Measurements from ENCODE around the gene ZBTB18.
"Not testable (repeated sequence)": the region's sequence is repeated elsewhere in the genome, so short reads cannot be mapped to it uniquely, and the experiment has no call there.

ZBTB18 gene

DNA sequence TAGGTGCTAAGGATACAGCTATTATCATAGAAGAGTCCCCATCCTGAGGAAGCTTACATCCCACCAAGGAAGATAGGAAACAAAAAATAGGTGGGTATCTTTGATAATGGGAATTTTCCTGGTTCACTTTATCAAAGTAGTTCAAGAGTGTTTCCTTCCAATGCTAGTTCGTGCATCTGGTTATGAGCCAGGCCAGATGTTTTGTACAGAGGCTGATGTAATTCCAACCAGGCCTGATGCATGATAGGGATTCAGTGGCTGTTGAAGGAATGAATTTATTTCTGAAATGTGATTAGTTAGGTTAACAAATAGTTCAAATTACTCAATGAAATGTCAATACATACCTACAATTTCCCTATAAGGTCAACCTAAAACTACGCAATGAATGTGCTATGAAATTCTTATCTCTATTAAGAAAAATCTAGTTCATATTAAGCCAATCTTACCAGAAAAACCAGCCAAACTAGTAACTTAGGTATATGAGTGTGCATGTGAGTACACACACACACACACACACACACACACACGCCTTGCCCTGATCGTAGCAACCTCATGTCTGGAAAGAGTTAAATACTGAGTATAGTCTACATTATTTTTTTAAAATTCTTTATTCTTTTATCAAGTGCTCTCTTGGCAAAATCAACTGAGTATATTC is 9.5 kb upstream of the ZBTB18 start:
- no peak for DNase-seq (ENCODE audit: low spot score)

DNA sequence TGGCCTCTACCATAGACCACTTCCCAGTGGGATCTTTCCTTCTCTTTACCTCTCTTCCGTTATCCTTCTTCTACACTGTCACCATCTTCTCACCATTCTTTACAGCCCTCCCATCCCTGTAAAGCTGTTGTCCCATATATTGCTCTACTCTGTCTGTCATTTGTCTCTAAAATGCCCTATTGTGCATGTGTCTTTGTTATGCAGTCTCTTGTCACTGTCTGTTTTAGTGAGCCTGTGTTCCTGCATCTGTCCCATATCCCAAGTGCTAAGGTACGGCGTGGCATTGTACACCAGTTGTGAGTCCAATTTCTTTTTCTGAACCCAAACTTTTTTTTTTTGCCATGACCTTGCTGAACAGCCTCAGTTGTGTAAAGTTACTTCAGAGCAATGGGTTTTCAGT is 8.8 kb upstream of the ZBTB18 start:
- DNase-seq (ENCODE audit: low spot score) = no peak

DNA sequence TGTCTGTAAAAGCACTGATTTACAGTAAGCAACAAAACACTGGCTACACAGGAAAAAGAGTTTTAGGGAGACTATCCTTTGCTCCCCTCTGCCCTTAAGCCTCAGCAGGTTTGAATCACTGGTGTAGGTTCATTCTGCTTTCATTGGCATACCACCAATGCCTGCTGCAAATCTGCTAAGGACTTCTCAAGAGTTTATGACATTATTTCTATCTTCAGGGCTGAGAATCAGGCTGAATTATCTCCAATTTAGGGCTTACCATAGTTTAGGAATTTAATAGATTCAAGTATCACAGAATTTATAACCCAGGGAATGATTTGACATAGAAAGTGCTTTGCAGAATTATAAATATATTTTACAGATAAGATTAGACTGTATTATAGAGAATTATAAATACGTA is 6.7 kb upstream of the ZBTB18 start:
- no peak for DNase-seq (ENCODE audit: low spot score)

DNA sequence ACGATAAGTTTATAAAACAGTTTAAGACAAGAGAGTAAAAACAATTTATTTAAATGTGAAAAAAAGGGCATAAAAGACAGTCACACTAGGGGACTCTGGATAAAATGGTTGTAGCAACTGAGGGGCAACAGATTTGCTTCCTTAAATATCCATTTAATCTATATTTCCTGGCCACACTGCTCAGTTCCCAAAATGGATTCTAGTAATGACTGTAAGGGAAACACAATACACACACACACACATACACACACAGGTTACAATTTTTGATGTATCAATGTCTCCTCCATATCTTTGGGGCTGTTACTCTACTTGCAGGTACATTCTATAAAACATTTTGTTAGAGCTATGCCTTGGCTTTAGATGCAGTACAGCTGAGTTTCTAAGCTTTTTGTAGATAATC is 4.8 kb upstream of the ZBTB18 start:
- DNase-seq (ENCODE audit: low spot score) = not testable (repeated sequence)

DNA sequence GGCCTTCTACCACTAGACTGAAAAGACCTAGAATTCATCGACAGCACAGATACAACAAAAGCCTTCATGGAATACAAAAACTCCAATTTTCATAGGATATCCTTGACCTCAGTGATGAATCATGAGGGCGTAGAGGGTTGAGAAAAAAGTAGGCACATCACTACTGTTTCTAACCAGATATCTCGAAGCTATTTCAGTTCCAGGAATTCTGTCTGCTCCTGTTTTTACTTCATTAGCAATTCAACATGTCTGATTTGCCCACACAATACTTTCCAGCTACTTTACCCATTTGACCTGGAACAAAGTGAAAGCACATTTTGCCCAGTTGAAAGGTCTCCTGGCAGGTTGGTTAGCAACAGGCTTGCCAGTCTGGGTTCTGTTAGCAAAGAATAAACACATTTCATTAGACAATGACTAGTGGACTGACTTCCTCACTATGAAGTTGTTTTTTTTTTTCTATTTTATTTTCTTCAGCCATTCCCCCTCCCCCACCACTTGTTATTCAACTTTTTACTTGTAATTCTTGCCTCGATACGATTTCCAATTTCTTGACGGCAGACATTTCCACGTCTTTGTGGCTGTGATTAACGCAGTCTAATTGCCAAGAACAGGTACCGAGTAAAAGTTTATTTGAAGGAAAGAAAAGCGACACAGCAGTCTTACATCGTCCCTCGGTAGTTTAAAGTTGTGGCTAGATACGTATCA is 4.0 kb upstream of the ZBTB18 start:
- peak; percentile 31 for DNase-seq (ENCODE audit: low spot score)

DNA sequence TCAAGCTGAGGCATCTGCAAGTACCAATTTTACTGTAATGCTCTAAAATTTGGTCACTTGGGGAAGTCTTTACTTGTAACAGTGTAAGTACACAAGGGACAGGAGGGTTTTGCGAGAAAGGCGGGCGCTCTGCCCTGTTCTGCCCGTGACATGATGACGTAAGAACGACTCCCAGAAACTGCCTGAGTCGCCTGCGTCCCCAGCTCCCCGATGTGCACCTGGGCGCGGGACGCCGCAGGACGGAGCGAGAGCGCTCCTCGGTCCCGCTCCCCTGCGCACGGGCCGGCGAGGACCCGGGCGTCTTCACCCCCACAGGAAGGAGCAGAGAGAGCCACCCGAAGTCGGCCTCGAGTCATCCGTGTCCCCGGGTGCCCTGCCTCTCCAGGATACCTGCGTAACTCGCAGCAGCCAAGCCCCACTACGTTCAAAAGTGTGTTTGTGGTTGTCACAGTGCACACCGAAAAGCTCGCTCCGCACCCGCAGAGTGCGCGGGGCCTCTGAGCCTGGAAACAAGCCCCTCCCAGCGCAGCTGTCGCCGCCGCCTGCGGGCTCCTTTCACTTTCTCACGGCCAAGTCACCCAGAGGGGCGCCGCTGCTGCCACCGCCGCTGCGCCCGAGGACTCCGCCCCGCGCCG is 3.3 kb upstream of the ZBTB18 start:
- peak; percentile 71 for DNase-seq (ENCODE audit: low spot score)

DNA sequence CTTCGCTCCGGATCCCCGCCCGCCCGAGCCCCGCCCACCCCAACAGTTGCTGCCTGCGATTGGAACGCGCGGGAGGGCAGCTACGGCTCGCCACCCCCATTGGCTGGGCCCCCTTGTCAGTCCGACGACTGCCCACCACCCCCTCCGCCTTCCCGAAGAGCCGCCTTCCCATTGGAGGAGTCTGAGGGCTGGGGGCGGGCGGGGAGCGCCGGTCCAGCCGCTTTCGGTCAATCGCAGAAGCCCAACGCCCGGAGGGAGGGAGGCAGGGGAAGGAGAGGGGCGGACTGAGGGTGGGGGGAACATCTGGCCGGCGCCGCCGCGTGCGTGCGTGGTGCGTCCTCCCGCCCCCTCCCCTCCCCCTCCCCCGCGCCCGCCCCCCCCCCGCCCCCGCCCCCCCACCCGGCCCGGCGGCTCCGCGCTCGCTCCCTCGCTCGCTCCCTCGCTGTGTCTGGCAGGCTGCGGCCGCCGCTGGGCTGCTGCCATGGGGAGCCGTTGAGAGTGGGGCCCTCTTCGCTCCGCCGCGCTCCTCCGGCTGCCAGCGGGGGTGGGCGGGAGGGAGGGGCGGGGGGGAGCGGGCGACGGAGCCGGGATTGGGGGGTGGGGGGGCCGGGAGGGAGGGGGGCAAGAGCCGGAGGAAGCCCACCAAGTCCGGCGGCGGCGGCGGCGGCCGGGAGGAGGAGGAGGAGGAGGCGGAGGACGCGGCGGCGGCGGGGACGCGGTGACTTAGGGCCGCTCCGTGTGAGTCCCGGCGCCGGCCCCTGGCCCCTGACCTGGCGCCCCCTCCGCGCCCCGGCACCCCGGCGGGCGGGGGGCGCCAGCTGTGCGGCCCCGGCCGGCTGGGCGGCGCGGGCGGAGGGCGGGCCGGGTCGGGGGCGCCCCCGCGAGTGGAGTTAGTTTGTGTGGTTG is 2.6 kb upstream of the ZBTB18 start:
- peak; percentile 100 for DNase-seq (ENCODE audit: low spot score)

DNA sequence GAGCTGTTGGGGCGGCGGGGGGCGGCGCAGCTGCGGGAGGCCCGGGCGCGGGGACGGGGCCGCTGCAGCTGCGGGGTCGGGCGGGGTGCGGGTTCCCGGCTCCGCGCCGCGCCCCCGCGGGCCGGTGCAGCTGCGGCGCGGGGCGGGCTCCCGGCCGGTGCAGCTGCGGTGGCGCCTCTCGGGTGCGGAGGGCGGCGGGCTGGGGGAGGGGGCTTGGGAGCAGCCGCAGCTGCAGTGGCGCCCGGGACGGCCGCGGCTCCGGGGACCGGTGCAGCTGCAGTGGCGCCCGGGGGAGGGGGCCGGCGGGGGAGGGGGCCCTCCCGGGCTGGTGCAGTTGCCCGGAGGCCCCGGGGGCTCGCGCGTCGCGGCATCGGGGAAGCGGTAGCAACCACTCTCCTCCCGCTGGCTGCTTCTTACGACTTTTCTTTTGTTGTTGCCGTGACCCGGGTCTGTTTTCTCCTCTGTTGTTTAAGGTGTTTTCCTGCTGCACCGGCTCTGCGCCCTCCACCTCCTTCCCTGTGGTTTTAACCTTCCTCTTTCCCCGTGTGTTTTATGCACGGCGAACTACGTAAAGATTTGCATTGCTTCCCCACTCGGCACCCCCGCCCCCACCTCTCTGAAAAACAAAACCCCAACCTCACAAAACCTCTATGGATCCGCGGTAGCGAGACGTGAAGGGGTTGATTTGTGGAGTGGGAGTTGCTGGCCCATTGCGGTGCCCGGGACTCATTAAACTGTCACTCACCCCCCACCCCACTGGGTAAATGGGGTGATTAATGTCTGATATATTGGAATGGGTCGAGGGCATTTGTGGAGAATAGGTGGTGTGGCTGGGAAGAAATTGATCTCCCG is 1.7 kb upstream of the ZBTB18 start:
- peak; percentile 68 for DNase-seq (ENCODE audit: low spot score)

DNA sequence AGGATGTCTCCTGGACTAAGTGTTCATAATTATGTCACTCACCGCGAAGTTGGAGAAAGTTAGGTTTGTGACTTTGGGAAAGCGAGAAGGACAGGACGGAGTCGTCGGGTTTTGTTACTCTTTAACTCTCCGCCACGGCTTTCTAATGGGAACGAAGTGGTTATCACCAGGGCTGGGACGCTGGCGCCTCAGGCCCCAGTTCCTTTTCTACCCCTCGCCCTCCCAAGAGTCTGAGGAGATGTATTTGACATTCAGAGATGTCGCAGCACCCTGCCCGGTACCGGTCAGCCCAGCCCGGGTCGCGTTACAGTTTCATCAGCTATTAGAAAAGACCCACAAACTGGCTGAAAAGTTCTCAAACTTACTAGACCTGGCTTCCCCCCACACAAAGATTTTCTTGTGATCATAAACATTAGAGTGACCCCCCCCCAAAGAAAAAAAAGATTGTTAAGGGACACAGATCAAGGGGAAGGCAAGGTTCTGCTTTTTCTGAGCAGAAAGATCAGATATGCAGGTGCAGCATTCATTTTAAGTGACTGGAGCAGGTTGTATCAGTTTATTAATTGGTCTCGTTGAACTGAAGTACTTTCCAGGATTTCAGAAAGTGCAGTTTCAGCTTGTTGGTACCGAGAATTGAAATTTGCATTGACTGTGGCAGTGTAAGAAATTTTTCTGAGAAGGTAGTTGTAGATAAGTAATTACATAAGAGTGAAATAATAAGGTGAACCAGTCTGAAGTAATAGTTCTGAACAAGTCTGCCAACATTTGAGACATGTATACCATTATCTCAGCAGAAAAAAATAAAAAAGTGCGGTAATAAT is 859 bp upstream of the ZBTB18 start:
- DNase-seq (ENCODE audit: low spot score) = no peak

DNA sequence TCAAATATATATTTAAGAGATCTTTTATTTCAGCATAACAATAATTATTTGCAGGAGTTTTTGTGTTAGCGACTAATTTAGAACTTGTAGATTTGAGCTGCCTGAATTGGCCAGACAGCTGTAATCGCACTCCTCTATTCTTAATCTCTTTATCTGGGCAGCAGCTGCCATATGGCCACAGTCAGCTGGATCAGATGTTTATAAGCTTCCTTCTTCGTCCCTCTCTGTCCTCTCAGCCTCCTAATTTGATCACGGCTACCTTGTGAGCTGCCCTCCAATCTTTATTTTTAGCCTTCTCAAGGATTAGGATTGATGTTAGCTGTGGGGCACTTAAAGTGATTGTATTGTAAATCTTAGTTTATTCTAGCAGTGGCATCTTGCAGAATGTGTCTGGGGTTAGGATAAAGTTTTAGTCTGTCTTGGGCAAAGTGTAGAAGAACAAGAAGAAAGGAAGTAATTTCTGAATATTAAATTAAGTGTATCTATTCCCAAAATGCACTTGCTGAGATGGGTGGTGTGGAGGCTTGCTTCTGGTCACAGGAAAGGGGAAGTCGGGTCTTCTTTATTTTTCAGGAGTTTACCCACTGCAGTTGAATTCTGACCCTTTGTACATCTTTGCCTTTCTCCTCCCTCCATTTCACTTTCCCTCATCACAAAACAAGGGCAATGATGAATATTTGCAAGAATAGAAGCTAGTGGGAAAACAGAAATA is 1.1 kb downstream of the ZBTB18 start:
- no peak for DNase-seq (ENCODE audit: low spot score)

DNA sequence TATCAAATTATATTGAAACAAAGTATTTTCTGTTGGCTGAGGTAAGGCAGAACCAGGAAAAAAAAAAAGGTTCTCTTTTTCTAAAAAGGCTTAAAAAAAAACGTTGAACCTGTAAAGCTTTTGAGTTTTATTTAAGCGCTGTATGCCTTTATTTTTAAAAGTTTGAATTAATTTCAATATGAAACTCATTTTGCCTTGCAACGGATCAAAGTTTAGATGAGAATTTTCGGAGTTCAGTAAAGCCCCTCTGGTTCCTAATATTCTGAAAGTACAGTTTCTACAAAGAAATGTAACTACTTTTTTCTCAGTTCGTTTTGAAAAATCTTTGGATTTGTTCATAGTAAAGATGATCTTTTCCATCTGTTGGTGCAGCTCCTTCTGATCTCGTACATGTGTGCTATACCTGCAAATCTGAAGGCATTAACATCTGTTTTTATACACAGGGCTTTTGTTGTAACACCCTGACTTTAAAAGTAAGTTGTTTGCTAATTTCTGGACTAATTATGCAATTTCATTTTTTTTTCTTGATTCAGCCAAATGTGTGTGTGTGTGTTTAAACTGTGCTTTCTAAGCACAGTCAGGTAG is 1.7 kb downstream of the ZBTB18 start:
- DNase-seq (ENCODE audit: low spot score) = no peak

DNA sequence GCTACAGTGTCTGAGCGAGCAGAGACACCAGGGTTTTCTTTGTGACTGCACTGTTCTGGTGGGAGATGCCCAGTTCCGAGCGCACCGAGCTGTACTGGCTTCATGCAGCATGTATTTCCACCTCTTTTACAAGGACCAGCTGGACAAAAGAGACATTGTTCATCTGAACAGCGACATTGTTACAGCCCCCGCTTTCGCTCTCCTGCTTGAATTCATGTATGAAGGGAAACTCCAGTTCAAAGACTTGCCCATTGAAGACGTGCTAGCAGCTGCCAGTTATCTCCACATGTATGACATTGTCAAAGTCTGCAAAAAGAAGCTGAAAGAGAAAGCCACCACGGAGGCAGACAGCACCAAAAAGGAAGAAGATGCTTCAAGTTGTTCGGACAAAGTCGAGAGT is 2.7 kb downstream of the ZBTB18 start:
- DNase-seq (ENCODE audit: low spot score) = no peak

DNA sequence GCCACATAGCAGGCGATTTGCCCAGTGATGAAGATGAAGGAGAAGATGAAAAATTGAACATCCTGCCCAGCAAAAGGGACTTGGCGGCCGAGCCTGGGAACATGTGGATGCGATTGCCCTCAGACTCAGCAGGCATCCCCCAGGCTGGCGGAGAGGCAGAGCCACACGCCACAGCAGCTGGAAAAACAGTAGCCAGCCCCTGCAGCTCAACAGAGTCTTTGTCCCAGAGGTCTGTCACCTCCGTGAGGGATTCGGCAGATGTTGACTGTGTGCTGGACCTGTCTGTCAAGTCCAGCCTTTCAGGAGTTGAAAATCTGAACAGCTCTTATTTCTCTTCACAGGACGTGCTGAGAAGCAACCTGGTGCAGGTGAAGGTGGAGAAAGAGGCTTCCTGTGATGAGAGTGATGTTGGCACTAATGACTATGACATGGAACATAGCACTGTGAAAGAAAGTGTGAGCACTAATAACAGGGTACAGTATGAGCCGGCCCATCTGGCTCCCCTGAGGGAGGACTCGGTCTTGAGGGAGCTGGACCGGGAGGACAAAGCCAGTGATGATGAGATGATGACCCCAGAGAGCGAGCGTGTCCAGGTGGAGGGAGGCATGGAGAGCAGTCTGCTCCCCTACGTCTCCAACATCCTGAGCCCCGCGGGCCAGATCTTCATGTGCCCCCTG is 3.3 kb downstream of the ZBTB18 start:
- DNase-seq (ENCODE audit: low spot score) = no peak

DNA sequence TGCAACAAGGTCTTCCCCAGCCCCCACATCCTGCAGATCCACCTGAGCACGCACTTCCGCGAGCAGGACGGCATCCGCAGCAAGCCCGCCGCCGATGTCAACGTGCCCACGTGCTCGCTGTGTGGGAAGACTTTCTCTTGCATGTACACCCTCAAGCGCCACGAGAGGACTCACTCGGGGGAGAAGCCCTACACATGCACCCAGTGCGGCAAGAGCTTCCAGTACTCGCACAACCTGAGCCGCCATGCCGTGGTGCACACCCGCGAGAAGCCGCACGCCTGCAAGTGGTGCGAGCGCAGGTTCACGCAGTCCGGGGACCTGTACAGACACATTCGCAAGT is 3.8 kb downstream of the ZBTB18 start:
- no peak for DNase-seq (ENCODE audit: low spot score)

DNA sequence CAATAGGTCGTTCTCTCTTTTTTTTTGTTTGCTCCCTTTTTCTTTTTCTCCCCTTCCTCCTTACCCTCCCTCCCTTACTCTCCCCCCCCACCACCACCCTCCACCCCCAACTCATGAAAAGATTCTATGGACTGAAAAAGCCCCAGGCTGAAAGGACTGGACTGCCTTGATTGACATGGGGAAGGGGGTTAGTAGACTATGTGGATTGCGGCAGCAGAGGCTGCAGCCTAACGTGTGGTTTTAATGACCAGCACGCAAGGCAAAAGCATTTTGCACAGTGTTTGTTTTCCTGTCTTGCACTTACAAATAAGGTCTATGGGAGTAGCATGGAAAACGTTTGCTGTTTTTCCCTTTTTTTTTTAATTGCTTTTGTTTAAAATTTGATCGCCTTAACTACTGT is 5.5 kb downstream of the ZBTB18 start:
- DNase-seq (ENCODE audit: low spot score) = no peak

DNA sequence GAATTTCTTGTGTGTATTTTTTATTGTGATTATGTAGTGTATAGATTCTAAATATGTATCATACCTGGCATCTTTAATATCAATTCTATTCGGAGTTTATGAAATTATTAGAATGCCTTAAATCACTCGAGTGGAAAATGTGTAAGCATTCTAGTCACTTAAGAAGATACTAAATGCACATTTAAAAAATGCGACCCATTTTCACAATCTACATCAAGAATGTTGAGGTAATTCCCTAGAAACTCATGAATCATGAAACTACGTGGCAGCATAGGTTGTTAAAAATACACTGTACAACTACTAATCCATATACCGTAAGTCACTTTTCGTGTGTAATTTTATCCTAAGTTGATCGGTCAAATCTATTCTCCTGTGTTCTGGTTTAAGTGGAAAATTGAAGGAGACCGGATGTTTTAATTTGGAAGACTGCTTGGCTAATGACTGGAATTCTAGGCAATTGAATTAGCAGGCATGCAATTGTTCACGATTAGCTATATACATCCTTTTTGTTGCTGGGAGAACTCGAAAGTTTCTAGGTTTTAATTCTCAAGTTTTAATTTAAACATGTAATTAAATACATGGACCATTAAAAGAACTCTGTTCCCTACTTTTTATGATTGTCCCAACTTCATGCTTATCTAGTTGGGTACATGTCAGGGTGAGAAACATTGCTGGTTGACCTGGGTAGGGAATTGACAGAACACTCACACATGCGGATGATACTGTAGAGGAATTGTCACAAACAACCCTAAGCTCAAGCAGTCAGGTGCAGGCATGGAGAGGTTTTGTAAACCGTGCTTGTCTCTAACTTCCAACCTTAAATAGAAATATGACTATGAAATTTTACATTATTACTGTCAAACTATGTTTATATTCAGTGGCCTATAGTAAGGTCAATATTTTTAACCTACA is 6.6 kb downstream of the ZBTB18 start:
- no peak for DNase-seq (ENCODE audit: low spot score)

DNA sequence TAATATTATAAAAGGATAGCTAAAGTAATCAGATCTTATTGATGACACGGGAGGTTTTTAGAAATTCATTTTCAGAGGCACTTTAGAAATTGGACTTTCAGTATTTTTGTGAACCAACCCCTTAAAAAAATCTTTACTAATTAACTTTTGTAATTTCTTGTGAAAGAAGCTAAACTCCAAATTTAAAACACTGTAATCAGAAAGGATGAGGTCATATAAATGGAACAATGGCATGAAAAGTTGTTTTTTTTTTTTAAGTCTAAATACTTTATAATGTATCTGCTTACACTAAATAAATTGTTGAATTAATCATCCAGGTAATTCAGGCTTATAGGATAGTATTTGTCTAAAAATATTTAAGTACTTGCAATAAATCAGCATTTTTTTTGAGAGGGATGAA is 9.0 kb downstream of the ZBTB18 start:
- no peak for DNase-seq (ENCODE audit: low spot score)

DNA sequence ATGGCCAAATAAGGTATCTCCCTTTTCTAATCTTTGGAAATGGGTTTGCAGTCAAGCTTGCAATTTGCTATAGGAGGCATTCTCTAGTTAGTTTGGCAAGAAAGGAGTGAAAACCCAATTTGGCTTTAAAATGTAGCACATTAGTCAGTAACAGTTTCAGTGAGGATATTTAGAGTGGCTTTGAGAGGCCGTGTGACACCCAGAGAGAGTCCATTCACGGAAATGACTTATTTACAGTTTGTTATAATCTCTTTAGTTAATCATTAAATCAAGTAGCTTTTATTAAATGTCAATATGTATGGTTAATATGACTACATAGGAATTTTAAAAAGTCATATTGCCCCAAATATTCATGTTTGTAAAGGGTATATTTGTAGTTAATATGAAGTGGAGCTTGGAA is 9.6 kb downstream of the ZBTB18 start:
- DNase-seq (ENCODE audit: low spot score) = no peak
